Kidney (tissue), 14 donors: ENCODE measurements around the gene PIGQ. TPM values are rescaled to one million over a fixed set of nuclear protein-coding genes. Genes with fewer than 3 reads are reported as not detected.

Source experiments
- DNase-seq, 5 donors: peaks; one replicate each; pipeline ENCODE4 v3.0.0-alpha.2; 2013 to 2020
- FAIRE-seq: peaks from 2 replicates; lab custom pipeline; 2012; peaks lifted over from hg19 to GRCh38; lab: Jason Lieb, UNC
- H3K27ac ChIP-seq, 2 donors: one replicate each; pipeline ENCODE4 v1.7.0; 2013; ENCODE audit warnings: low read depth in 2 of 2, low read length in 2 of 2, inconsistent platforms in 1 of 2
- H3K27me3 ChIP-seq: one replicate; pipeline ENCODE4 v1.7.1; 2013; ENCODE audit warnings: low read length, inconsistent platforms; ENCODE audit not compliant: control insufficient read depth, insufficient read depth
- H3K36me3 ChIP-seq, 3 donors: one replicate each; pipeline versions ENCODE4 v1.7.0 to v1.7.1; 2013; ENCODE audit warnings: low read length in 3 of 3, control low read depth in 1 of 3, inconsistent platforms in 1 of 3; ENCODE audit not compliant: insufficient read depth in 3 of 3, control insufficient read depth in 2 of 3
- H3K4me1 ChIP-seq, 3 donors: one replicate each; pipeline versions ENCODE4 v1.7.0 to v1.7.1; 2013; ENCODE audit warnings: low read length in 3 of 3, inconsistent platforms in 1 of 3, low read depth in 1 of 3; ENCODE audit not compliant: control insufficient read depth in 2 of 3, insufficient read depth in 2 of 3
- H3K4me3 ChIP-seq, 3 donors: one replicate each; pipeline versions ENCODE4 v1.7.0 to v1.8.1; 2013; ENCODE audit warnings: low read length in 3 of 3, control low read depth in 1 of 3, inconsistent platforms in 1 of 3
- H3K9ac ChIP-seq, 3 donors: one replicate each; pipeline versions ENCODE4 v1.7.0 to v1.7.1; 2013; ENCODE audit warnings: low read length in 3 of 3, control low read depth in 1 of 3, inconsistent platforms in 1 of 3
- H3K9me3 ChIP-seq, 3 donors: one replicate each; pipeline versions ENCODE4 v1.7.0 to v1.7.1; 2013; ENCODE audit warnings: low read length in 3 of 3, control low read depth in 1 of 3, inconsistent platforms in 1 of 3; ENCODE audit not compliant: control insufficient read depth in 2 of 3, insufficient read depth in 1 of 3
- intact Hi-C: fragments of 100-400 bp; cut with DNase I; formaldehyde crosslinking; loops from one replicate; pipeline ENCODE4 v1.11.1; 2022
- polyA plus RNA-seq: library from polyadenylated mRNA; stranded (reverse); fragments of 350-450 nt; fragmentation: Illumina TruSeq; extraction: RNeasy Lipid Tissue Mini Kit (QIAGEN cat#74804); gene quantifications from one replicate; pipeline ENCODE4 v1.2.3, GENCODE V29; 2014; ENCODE audit warnings: low read depth, low replicate concordance; ENCODE audit not compliant: insufficient read depth
- total RNA-seq: library from RNA; stranded (reverse); fragmentation: NEBNext Ultra II Directional; extraction: Animal tissue kit (Norgen Biotek cat#: 25700); gene quantifications from one replicate; pipeline ENCODE4 v1.2.1, GENCODE V29; 2021
- TF ChIP-seq, protein P1 (sequence below): IDR thresholded peaks from 3 replicates; pipeline ENCODE4 v1.5.1; 2012; ENCODE audit warnings: mild to moderate bottlenecking, moderate library complexity, borderline replicate concordance; ENCODE audit not compliant: insufficient read depth; ENCODE audit errors: extremely low read depth
- donor health status: control.
- donor health status: control.
- donor health status: control.
- donor health status: control.
- donor health status: control.
- donor health status: DM: yes; HTN: yes; CAD: no.
- donor health status: Normal renal cell carcinoma (clear cell type).

The PIGQ gene
- total and polyA plus RNA-seq, 2 donors from 2014 or later = 92.9 to 118 TPM

DNA sequence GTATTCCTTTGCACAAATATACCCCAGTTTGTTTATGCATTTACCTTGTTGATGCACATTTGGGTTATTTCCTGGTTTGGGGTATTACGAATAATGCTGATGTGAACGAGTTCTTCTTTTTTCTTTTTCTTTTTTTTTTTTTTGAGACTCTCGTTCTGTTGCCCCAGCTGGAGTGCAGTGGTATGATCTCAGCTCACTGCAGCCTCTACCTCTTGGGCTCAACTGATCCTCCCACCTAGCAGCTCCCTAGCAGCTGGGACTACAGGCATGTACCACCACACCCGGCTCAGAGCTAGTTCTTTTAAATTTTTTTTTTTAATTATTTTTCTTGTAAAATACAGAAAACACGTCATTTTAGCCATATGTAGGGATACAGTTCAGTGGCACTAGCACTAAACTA lies 34.2 kb downstream of the PIGQ start:
- FAIRE-seq = no peak
- H3K27me3 ChIP-seq = no peaks in the 10 kb centered on the region
- TF ChIP-seq, protein P1, sequence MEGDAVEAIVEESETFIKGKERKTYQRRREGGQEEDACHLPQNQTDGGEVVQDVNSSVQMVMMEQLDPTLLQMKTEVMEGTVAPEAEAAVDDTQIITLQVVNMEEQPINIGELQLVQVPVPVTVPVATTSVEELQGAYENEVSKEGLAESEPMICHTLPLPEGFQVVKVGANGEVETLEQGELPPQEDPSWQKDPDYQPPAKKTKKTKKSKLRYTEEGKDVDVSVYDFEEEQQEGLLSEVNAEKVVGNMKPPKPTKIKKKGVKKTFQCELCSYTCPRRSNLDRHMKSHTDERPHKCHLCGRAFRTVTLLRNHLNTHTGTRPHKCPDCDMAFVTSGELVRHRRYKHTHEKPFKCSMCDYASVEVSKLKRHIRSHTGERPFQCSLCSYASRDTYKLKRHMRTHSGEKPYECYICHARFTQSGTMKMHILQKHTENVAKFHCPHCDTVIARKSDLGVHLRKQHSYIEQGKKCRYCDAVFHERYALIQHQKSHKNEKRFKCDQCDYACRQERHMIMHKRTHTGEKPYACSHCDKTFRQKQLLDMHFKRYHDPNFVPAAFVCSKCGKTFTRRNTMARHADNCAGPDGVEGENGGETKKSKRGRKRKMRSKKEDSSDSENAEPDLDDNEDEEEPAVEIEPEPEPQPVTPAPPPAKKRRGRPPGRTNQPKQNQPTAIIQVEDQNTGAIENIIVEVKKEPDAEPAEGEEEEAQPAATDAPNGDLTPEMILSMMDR = no peak
- H3K9ac ChIP-seq = no peak overlapping the region
- intact Hi-C loops = no loop called here
- no peak overlapping the region for H3K27ac ChIP-seq
- peaks cover 0 to 2% (median 0%) of the 10 kb centered on the region in 3 donors for H3K4me1 ChIP-seq
- H3K36me3 ChIP-seq = peaks cover 0 to 5% (median 2%) of the 10 kb centered on the region in 3 donors
- DNase-seq = no peak
- H3K4me3 ChIP-seq = no peak overlapping the region
- peaks cover 0 to 4% (median 0%) of the 10 kb centered on the region in 3 donors for H3K9me3 ChIP-seq

DNA sequence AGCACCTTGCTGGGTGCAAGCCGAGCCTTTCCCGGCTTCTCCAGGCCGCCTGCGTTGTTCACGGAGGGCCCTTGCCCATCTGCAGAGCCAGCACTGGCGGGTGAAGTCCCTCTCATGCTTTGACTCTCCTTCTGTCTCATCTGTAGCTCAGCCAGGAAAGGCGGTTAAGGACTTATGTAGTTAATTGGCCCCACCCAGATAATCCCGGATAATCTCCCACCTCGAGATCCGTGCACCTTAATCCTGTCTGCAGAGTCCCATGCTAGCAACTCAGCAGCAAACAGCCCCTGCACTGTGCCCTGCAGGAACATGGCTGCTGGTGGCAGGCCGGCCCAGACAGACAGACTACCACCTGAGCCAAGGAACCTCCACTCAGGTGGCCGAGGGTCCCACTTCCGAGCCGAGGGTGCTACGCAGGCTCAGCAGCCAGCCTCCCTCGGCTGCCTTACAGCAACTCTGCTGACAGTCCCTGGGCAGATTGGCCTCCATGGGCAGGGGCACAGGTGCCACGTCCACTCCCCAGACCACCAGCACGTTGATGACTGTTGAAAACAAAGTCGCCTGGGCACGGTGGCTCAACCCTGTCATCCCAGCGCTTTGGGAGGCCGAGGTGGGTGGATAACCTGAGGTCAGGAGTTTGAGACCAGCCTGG lies 37.0 kb downstream of the PIGQ start:
- FAIRE-seq = no peak
- no peaks in the 10 kb centered on the region for H3K27me3 ChIP-seq
- H3K9me3 ChIP-seq = peaks cover 0 to 4% (median 0%) of the 10 kb centered on the region in 3 donors
- peaks cover 0 to 5% (median 2%) of the 10 kb centered on the region in 3 donors for H3K4me1 ChIP-seq
- TF ChIP-seq, protein P1 = no peak
- H3K27ac ChIP-seq = no peak overlapping the region
- no peaks in the 10 kb centered on the region for H3K36me3 ChIP-seq
- no peak for DNase-seq
- intact Hi-C loops = no loop called here
- no peak overlapping the region for H3K9ac ChIP-seq
- H3K4me3 ChIP-seq = no peak overlapping the region

DNA sequence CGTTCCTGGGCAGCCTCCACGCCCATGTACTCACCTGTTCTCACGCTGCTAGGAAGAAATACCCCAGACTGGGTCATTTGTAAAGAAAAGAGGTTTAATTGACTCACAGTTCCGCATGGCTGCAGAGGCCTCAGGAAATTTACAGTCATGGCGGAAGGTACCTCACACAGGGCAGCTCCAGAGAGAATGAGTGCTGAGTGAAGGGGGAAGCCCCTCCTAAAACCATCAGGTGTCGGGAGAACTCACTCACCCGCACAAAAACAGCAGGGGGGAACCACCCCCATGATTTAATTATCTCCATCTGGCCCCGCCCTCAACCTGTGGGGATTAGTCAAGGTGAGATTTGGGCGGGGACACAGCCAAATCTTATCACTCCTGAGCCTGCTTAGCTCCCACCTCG lies 38.3 kb downstream of the PIGQ start:
- Histone ChIP-seq H3K9me3 (peaks cover 0 to 4% (median 0%) of the 10 kb centered on the region in 3 donors), H3K4me1 (peaks cover 0 to 5% (median 0%) of the 10 kb centered on the region in 3 donors), H3K4me3 (no peak overlapping the region), H3K9ac (no peak overlapping the region), H3K27me3 (no peaks in the 10 kb centered on the region), H3K27ac (no peak overlapping the region), H3K36me3 (no peaks in the 10 kb centered on the region)
- FAIRE-seq (no peak), DNase-seq (peak in 2 of 5 donors; percentile 31 to 65)
- intact Hi-C loops = no loop called here
- TF ChIP-seq, protein P1 = no peak
